GM20000 (cell line): ENCODE results near the gene TPRN.

ENCODE experiments used
- DNase-seq: peaks from one replicate; pipeline ENCODE4 v3.0.0; 2012; ENCODE audit warnings: low spot score
- CTCF ChIP-seq: IDR thresholded peaks from 2 replicates; pipeline ENCODE4 v1.5.1; 2012; ENCODE audit warnings: mild to moderate bottlenecking, control low read depth; ENCODE audit errors: extremely low read depth, missing control alignments

The TPRN gene

GRCh38 chr9:137237759-137238726 lies 37.5 kb upstream of the TPRN start:
- no peak for TF ChIP-seq CTCF
- DNase-seq, result no peak

GRCh38 chr9:137236936-137237421 lies 36.4 kb upstream of the TPRN start:
- no peak for TF ChIP-seq CTCF

GRCh38 chr9:137236238-137236935 lies 35.8 kb upstream of the TPRN start:
- DNase-seq, result peak; percentile 98
- peak; percentile 97 for TF ChIP-seq CTCF

More at GRCh38 chr9:137236936-137237421, 36.4 kb upstream of the TPRN start:
- no peak for DNase-seq

- no peak for TF ChIP-seq CTCF
- no peak for DNase-seq
Measured at GRCh38 chr9:137235424-137236237, 35.1 kb upstream of the TPRN start.

- no peak for TF ChIP-seq CTCF
- DNase-seq, result no peak
Measured at GRCh38 chr9:137234758-137235423, 34.4 kb upstream of the TPRN start.

GRCh38 chr9:137234055-137234697 lies 33.6 kb upstream of the TPRN start:
- DNase-seq, result no peak
- no peak for TF ChIP-seq CTCF
